Mesothelial cell of epicardium (in vitro differentiated cells): ENCODE data around the gene CD58. TPM values are rescaled to one million over a fixed set of nuclear protein-coding genes. Genes with fewer than 3 reads are reported as not detected.

Source experiments
- DNase-seq, 2 experiments: peaks; one replicate each; pipeline ENCODE4 v3.0.0; 2021; ENCODE audit warnings: low spot score in 2 of 2; ENCODE audit not compliant: unreplicated experiment in 2 of 2
- H3K27ac Mint-ChIP-seq: 2 replicates; pipeline ENCODE4 v1.8.0; 2021; ENCODE audit warnings: mixed read lengths
- H3K27me3 Mint-ChIP-seq: 2 replicates; pipeline ENCODE4 v1.8.0; 2021; ENCODE audit warnings: low read depth, mixed read lengths
- H3K36me3 Mint-ChIP-seq: 2 replicates; pipeline ENCODE4 v1.8.0; 2021; ENCODE audit warnings: mixed read lengths
- H3K4me1 Mint-ChIP-seq: 2 replicates; pipeline ENCODE4 v1.8.0; 2021; ENCODE audit warnings: mixed read lengths
- H3K4me3 Mint-ChIP-seq: 2 replicates; pipeline ENCODE4 v1.8.0; 2021; ENCODE audit warnings: mild to moderate bottlenecking, moderate library complexity, mixed read lengths
- H3K9me3 Mint-ChIP-seq: 2 replicates; pipeline ENCODE4 v1.8.0; 2021; ENCODE audit warnings: mixed read lengths
- total RNA-seq: library from RNA; stranded (reverse); gene quantifications from 3 replicates; pipeline ENCODE4 v1.2.1, GENCODE V29; 2021
- TF ChIP-seq, protein P1 (sequence below): fragments of 200-600 bp; sonication (generic); IDR thresholded peaks from one replicate; pipeline ENCODE4 v1.5.0; 2021; ENCODE audit warnings: antibody characterized with exemption; ENCODE audit not compliant: unreplicated experiment

Gene CD58
- total RNA-seq, 1 donor from 2014 or later: 6.6 TPM

DNA sequence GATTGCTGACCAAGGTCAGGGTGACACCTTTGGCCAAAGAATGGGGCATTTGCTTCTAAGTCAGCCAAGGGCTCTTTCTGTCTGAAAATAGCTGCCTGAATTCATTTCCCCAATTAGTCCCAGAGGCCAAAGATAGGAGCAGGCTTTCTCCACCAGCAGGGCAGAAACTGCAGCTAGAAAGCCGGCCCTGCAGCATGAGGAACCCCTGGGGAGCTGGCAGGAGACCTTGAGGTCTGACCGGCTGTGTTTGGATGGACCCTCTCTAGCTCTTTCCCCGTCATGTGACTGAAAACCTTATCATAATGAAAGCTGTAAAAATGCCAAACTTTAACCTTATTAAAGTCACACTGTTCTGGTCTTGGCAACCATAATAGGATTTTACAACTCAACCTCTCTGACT lies 93.4 kb downstream of the CD58 start:
- DNase-seq: no peak
- no peaks in the 10 kb centered on the region for H3K9me3 Mint-ChIP-seq
- TF ChIP-seq, protein P1, sequence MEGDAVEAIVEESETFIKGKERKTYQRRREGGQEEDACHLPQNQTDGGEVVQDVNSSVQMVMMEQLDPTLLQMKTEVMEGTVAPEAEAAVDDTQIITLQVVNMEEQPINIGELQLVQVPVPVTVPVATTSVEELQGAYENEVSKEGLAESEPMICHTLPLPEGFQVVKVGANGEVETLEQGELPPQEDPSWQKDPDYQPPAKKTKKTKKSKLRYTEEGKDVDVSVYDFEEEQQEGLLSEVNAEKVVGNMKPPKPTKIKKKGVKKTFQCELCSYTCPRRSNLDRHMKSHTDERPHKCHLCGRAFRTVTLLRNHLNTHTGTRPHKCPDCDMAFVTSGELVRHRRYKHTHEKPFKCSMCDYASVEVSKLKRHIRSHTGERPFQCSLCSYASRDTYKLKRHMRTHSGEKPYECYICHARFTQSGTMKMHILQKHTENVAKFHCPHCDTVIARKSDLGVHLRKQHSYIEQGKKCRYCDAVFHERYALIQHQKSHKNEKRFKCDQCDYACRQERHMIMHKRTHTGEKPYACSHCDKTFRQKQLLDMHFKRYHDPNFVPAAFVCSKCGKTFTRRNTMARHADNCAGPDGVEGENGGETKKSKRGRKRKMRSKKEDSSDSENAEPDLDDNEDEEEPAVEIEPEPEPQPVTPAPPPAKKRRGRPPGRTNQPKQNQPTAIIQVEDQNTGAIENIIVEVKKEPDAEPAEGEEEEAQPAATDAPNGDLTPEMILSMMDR: no peak
- no peak overlapping the region for H3K27ac Mint-ChIP-seq
- no peaks in the 10 kb centered on the region for H3K36me3 Mint-ChIP-seq
- H3K4me3 Mint-ChIP-seq: no peak overlapping the region
- H3K27me3 Mint-ChIP-seq: no peaks in the 10 kb centered on the region
- peaks cover 10% of the 10 kb centered on the region for H3K4me1 Mint-ChIP-seq

DNA sequence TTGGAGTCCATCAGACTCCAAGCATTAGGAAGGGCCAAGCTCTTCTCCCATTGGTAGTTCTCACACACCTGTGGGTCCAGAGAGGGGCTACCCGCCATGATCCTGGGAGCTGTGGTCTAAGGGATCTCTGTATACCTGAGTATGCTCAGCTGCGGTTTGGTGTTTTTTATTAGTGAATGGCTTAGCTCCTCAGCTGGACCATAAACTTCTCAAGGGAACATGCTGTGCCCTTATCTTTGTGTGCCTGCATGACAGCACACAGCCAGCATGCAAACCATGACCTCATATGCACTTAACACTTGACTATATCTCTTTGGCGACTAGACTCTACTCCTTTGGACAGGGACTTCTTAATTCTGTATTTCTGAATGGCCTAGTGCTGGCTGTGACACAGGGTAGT lies 94.5 kb downstream of the CD58 start:
- Mint-ChIP-seq H3K4me1 (peaks cover 21% of the 10 kb centered on the region), H3K27ac (no peak overlapping the region), H3K4me3 (no peak overlapping the region), H3K36me3 (no peaks in the 10 kb centered on the region), H3K27me3 (no peaks in the 10 kb centered on the region), H3K9me3 (no peaks in the 10 kb centered on the region)
- TF ChIP-seq, protein P1: no peak
- no peak for DNase-seq

DNA sequence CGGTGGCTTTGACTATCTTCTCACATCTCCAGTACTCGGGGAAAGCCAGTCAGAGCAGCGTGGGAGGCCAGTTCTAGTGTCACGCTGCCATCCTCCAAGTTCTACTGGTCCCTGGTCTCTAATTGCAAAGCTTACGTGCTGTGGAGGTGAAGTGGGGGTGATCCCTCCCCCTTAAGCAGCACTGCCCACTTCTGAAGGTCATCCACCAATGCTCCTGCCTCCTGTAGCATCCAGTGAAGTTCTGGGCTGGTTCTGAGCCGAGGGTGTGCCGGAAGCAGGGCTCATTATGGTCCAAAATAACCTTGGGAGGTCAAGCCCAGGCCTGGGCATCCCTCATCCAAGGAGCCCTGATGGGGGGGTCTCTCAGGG lies 95.0 kb downstream of the CD58 start:
- Mint-ChIP-seq H3K27ac (no peak overlapping the region), H3K36me3 (no peaks in the 10 kb centered on the region), H3K4me1 (peaks cover 22% of the 10 kb centered on the region), H3K4me3 (no peak overlapping the region), H3K27me3 (no peaks in the 10 kb centered on the region), H3K9me3 (no peaks in the 10 kb centered on the region)
- no peak for DNase-seq
- TF ChIP-seq, protein P1: no peak

- Mint-ChIP-seq H3K27ac (no peak overlapping the region), H3K9me3 (no peaks in the 10 kb centered on the region), H3K36me3 (no peaks in the 10 kb centered on the region), H3K27me3 (no peaks in the 10 kb centered on the region), H3K4me1 (peaks cover 22% of the 10 kb centered on the region), H3K4me3 (no peak overlapping the region)
- TF ChIP-seq, protein P1: no peak
- DNase-seq: no peak
These were observed 95.6 kb downstream of the CD58 start for GRCh38 chr1:116474921-116475849.

GRCh38 chr1:116472431-116472961 lies 98.3 kb downstream of the CD58 start:
- Mint-ChIP-seq H3K27me3 (no peaks in the 10 kb centered on the region), H3K27ac (peak overlapping the region; percentile 26), H3K4me1 (peaks cover 21% of the 10 kb centered on the region), H3K36me3 (no peaks in the 10 kb centered on the region), H3K9me3 (no peaks in the 10 kb centered on the region), H3K4me3 (no peak overlapping the region)
- TF ChIP-seq, protein P1: no peak
- no peak for DNase-seq
